ENCODE data around the gene KCNA10. TPM values are rescaled to one million over a fixed set of nuclear protein-coding genes. Genes with fewer than 3 reads are reported as not detected.

The KCNA10 gene
- total and polyA plus RNA-seq, 10 of the 15 experiments (the other 5 are each of a cell fraction or from before 2014, with no cell fraction given): not detected

DNA sequence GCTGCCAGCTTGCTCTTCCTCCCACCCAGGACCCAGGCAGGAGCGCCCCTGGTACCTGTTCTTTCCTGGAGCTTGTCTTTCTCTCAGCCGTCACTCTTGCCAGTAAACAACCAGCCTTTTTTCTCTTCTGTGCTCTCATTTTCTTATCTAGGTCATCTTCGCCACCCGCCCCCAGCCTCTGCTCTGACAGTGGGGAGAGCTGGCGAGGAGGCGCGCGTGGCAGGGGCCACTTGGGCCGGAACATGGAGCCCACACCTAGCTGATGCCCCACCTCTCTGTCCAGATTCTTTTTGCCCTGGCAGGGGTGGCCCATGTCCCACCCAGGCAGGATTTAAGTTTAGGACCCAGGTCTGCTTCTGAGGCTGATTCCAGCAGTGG is 35.7 kb downstream of the KCNA10 start:
- DNase-seq (ENCODE audit: low read depth, low spot score) (no peak), FAIRE-seq (no peak), ATAC-seq (no peak)
- 57% methylated on average over 9 of the region's 9 CpGs for WGBS (ENCODE audit: insufficient coverage, insufficient replicate concordance, low lambda C conversion rate, missing lambda C conversion rate)
- H2AFZ ChIP-seq (ENCODE audit: control insufficient read depth, low read depth, low read length): no peak overlapping the region
- H3K9ac ChIP-seq (ENCODE audit: control insufficient read depth, insufficient read depth, low read length): no peak overlapping the region
- RAD21 ChIA-PET (ENCODE audit: unreplicated experiment): interaction anchor here (0.7 to 0.8 kb wide), 2 partner anchors 13 to 280 kb away, joined by 3 read pairs; no protein-coding TSS in a partner anchor
- in situ Hi-C loops (cut with MboI): no loop called here
- no peaks in the 10 kb centered on the region for H4K20me1 ChIP-seq (ENCODE audit: control insufficient read depth, insufficient read depth)
- no peak overlapping the region for H3K4me3 ChIP-seq
- no TSS peak for BruUV-seq (replicated peaks)
- SMC1A ChIA-PET (ENCODE audit: uncharacterized antibody, unreplicated experiment): interaction anchor here (0.7 kb wide), 1 partner anchor 320 kb away, joined by 3 read pairs; no protein-coding TSS in a partner anchor
- CTCF ChIA-PET: interaction anchor here (3.0 kb wide), 1 partner anchor 12 kb away, joined by 15 read pairs; no protein-coding TSS in a partner anchor
- H3K27me3 ChIP-seq (replicated peaks in 1 of 2; ENCODE audit: control insufficient read depth in 2 of 2, insufficient read depth in 2 of 2, low read length in 1 of 2): peaks cover 3 to 6% of the 10 kb centered on the region in 2 experiments; a peak in 3 of 4 replicates
- no peaks in the 10 kb centered on the region for H3K9me3 ChIP-seq (replicated peaks; ENCODE audit: control insufficient read depth, insufficient read depth, low read length)
- no peaks in the 10 kb centered on the region for H3K79me2 ChIP-seq (ENCODE audit: control insufficient read depth, insufficient read depth, low read length)
- H3K4me1 ChIP-seq (ENCODE audit: control insufficient read depth, insufficient read depth, low read length): no peaks in the 10 kb centered on the region
- intact Hi-C loops (cut with micrococcal nuclease; ENCODE audit: unreplicated experiment): no loop called here
- POLR2A ChIA-PET: no interaction called here
- no peak overlapping the region for H3K27ac ChIP-seq (ENCODE audit: control insufficient read depth, insufficient read depth)
- H3K4me2 ChIP-seq (ENCODE audit: control insufficient read depth, insufficient read depth): no peak overlapping the region
- H3K36me3 ChIP-seq (ENCODE audit: control insufficient read depth in 2 of 2, insufficient read depth in 2 of 2, low read length in 1 of 2): no peaks in the 10 kb centered on the region
- TF ChIP-seq DPF2 (IDR thresholded peaks at IDR 0.05) (no peak), HSF1 (IDR thresholded peaks at IDR 0.05; ENCODE audit: low read depth, low read length) (no peak), MYB (IDR thresholded peaks at IDR 0.05; ENCODE audit: borderline replicate concordance, low read depth, low read length) (no peak), TCF12 (IDR thresholded peaks at IDR 0.05; ENCODE audit: low read depth, low read length) (no peak), MTA2 (IDR thresholded peaks at IDR 0.05; ENCODE audit: low read depth) (no peak), BHLHE40 (IDR thresholded peaks at IDR 0.05; ENCODE audit: borderline replicate concordance in 1 of 2, low read depth in 2 of 2, low read length in 1 of 2) (no peak), MEF2A (IDR thresholded peaks at IDR 0.05; ENCODE audit: insufficient read depth, low read depth, low read length) (no peak), SPI1 (IDR thresholded peaks at IDR 0.05; ENCODE audit: borderline replicate concordance, insufficient read depth, low read depth, low read length) (no peak), SIX5 (IDR thresholded peaks at IDR 0.05; ENCODE audit: low read depth, low read length, severe bottlenecking) (no peak), ZZZ3 (IDR thresholded peaks at IDR 0.05; ENCODE audit: control insufficient read depth, insufficient read length, low read depth) (no peak)
- TF ChIP-seq, protein P1, sequence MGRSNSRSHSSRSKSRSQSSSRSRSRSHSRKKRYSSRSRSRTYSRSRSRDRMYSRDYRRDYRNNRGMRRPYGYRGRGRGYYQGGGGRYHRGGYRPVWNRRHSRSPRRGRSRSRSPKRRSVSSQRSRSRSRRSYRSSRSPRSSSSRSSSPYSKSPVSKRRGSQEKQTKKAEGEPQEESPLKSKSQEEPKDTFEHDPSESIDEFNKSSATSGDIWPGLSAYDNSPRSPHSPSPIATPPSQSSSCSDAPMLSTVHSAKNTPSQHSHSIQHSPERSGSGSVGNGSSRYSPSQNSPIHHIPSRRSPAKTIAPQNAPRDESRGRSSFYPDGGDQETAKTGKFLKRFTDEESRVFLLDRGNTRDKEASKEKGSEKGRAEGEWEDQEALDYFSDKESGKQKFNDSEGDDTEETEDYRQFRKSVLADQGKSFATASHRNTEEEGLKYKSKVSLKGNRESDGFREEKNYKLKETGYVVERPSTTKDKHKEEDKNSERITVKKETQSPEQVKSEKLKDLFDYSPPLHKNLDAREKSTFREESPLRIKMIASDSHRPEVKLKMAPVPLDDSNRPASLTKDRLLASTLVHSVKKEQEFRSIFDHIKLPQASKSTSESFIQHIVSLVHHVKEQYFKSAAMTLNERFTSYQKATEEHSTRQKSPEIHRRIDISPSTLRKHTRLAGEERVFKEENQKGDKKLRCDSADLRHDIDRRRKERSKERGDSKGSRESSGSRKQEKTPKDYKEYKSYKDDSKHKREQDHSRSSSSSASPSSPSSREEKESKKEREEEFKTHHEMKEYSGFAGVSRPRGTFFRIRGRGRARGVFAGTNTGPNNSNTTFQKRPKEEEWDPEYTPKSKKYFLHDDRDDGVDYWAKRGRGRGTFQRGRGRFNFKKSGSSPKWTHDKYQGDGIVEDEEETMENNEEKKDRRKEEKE (IDR thresholded peaks at IDR 0.05): no peak
- TF ChIP-seq, protein P2, sequence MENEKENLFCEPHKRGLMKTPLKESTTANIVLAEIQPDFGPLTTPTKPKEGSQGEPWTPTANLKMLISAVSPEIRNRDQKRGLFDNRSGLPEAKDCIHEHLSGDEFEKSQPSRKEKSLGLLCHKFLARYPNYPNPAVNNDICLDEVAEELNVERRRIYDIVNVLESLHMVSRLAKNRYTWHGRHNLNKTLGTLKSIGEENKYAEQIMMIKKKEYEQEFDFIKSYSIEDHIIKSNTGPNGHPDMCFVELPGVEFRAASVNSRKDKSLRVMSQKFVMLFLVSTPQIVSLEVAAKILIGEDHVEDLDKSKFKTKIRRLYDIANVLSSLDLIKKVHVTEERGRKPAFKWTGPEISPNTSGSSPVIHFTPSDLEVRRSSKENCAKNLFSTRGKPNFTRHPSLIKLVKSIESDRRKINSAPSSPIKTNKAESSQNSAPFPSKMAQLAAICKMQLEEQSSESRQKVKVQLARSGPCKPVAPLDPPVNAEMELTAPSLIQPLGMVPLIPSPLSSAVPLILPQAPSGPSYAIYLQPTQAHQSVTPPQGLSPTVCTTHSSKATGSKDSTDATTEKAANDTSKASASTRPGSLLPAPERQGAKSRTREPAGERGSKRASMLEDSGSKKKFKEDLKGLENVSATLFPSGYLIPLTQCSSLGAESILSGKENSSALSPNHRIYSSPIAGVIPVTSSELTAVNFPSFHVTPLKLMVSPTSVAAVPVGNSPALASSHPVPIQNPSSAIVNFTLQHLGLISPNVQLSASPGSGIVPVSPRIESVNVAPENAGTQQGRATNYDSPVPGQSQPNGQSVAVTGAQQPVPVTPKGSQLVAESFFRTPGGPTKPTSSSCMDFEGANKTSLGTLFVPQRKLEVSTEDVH (IDR thresholded peaks at IDR 0.05; ENCODE audit: low read depth, partially characterized antibody): no peak
